T-helper 2 cell treated with Interferon-gamma antibody and Interleukin-4, amounts not matched to agents 5 μg/mL and 100 μg/mL, for 36 hours (primary cell): ENCODE results near the gene CDK1.

Source experiments
- DNase-seq: peaks from one replicate; pipeline ENCODE4 v3.0.0; 2021; ENCODE audit warnings: low spot score
- H3K27ac Mint-ChIP-seq: one replicate; pipeline ENCODE4 v1.8.0; 2021; ENCODE audit warnings: mild to moderate bottlenecking, mixed read lengths
- H3K27me3 Mint-ChIP-seq: one replicate; pipeline ENCODE4 v1.8.0; 2021; ENCODE audit warnings: low read depth, mixed read lengths
- H3K36me3 Mint-ChIP-seq: one replicate; pipeline ENCODE4 v1.8.0; 2021; ENCODE audit warnings: low read depth, mixed read lengths
- H3K4me1 Mint-ChIP-seq: one replicate; pipeline ENCODE4 v1.8.0; 2021; ENCODE audit warnings: low read depth, mixed read lengths
- H3K4me3 Mint-ChIP-seq: one replicate; pipeline ENCODE4 v1.8.0; 2022; ENCODE audit warnings: mild to moderate bottlenecking, moderate library complexity, mixed read lengths
- H3K9me3 Mint-ChIP-seq: one replicate; pipeline ENCODE4 v1.8.0; 2021; ENCODE audit warnings: mixed read lengths

The CDK1 gene

DNA sequence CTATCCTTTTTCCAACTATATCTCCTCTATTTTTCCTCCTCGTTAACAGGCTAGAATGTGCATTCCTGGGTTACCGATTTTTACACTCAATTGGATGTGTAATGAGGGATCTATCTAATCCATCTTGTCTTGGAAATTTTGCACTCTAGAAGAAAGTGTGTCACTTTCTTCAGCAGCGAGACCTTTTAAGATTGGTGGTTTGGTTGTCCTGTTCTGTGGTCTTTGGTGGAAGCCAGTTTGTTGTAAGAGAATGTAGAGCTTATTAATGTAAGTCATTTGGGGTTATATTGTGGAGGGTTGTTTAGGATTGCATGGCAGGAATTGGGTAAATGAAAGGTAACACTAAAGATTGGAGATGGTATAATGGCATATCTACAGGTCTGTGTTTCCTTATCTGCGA, 16.7 kb downstream of the CDK1 start:
- Mint-ChIP-seq H3K36me3 (peaks cover 79% of the 10 kb centered on the region), H3K4me1 (peaks cover 26% of the 10 kb centered on the region), H3K9me3 (no peaks in the 10 kb centered on the region)

DNA sequence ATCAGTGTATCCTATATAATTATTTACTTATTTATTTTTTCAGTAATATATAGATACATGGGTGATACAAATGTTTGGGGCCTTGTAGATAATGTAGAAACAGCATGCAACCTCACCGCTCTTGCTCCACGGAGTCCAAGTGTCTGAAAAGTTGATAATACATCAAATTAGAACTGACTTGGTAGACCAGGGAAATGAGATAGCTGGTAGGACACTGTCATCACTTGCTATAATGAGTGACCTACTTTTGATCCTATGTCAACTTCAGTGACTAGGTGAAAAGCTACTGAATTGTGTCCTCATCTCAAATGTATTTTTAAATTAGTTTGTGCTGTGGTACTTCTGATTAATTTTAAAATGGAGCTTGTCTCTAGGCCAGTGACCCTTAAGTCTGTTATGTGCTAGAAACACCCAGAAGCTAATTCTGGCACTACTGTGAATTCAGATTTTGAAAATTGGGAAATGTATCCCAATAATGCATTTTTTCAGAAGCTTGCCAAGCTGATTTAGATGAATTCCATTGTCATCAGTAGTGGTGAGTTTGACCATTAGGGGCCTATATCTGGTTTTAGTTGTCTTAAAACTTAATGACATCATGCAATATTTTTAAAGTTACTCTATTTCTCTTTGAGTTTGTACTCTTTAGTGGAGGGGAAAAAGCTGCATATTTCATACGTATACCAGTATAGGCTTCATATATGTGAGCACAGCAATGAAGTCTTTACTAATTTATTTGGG, 17.4 kb downstream of the CDK1 start:
- peaks cover 20% of the 10 kb centered on the region for H3K4me1 Mint-ChIP-seq
- H3K4me3 Mint-ChIP-seq: no peak overlapping the region
- DNase-seq: no peak
- H3K9me3 Mint-ChIP-seq: no peaks in the 10 kb centered on the region
- H3K36me3 Mint-ChIP-seq: peaks cover 72% of the 10 kb centered on the region
- no peak overlapping the region for H3K27ac Mint-ChIP-seq
- no peaks in the 10 kb centered on the region for H3K27me3 Mint-ChIP-seq

More for the DNA sequence above, 16.7 kb downstream of the CDK1 start:
- Mint-ChIP-seq H3K27ac (no peak overlapping the region), H3K4me3 (no peak overlapping the region), H3K27me3 (no peaks in the 10 kb centered on the region)
- no peak for DNase-seq

- no peak overlapping the region for H3K4me3 Mint-ChIP-seq
- H3K27ac Mint-ChIP-seq: no peak overlapping the region
- H3K27me3 Mint-ChIP-seq: no peaks in the 10 kb centered on the region
- peaks cover 69% of the 10 kb centered on the region for H3K36me3 Mint-ChIP-seq
- H3K9me3 Mint-ChIP-seq: no peaks in the 10 kb centered on the region
- peaks cover 12% of the 10 kb centered on the region for H3K4me1 Mint-ChIP-seq
- DNase-seq: no peak
Measured at GRCh38 chr10:60796481-60796880, 18.2 kb downstream of the CDK1 start.

GRCh38 chr10:60797200-60797599, 18.9 kb downstream of the CDK1 start:
- Mint-ChIP-seq H3K9me3 (no peaks in the 10 kb centered on the region), H3K4me1 (peaks cover 9% of the 10 kb centered on the region), H3K27me3 (no peaks in the 10 kb centered on the region), H3K36me3 (peaks cover 63% of the 10 kb centered on the region), H3K4me3 (no peak overlapping the region), H3K27ac (no peak overlapping the region)
- DNase-seq: no peak

DNA sequence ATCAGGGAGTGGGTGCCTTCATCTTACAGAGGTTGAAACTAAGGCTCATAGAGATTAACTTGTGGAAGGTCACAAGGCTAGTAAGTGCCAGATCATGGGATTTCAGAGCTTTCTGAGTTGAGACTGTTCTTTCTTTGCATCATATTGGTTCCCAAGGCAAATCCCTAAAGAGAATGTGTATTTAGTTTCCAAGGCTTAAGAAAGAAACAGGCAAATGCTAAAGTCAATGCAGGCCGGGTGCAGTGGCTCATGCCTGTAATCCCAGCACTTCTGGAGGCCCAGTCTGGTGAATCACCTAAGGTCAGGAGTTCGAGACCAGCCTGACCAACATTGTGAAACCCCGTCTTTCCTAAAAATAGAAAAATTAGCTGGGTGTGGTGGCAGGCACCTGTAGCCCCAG, 19.8 kb downstream of the CDK1 start:
- DNase-seq: no peak
- Mint-ChIP-seq H3K4me3 (no peak overlapping the region), H3K4me1 (peaks cover 8% of the 10 kb centered on the region), H3K27me3 (no peaks in the 10 kb centered on the region), H3K27ac (no peak overlapping the region), H3K9me3 (no peaks in the 10 kb centered on the region), H3K36me3 (peaks cover 55% of the 10 kb centered on the region)

- Mint-ChIP-seq H3K4me1 (peaks cover 6% of the 10 kb centered on the region), H3K27me3 (no peaks in the 10 kb centered on the region), H3K4me3 (no peak overlapping the region)
Measured at GRCh38 chr10:60798870-60799269, 20.6 kb downstream of the CDK1 start.

GRCh38 chr10:60799971-60800650, 21.8 kb downstream of the CDK1 start:
- H3K4me1 Mint-ChIP-seq: peaks cover 4% of the 10 kb centered on the region
- peaks cover 47% of the 10 kb centered on the region for H3K36me3 Mint-ChIP-seq
- no peak overlapping the region for H3K27ac Mint-ChIP-seq
- no peak overlapping the region for H3K4me3 Mint-ChIP-seq
- no peaks in the 10 kb centered on the region for H3K27me3 Mint-ChIP-seq
- no peak for DNase-seq
- no peaks in the 10 kb centered on the region for H3K9me3 Mint-ChIP-seq

More at GRCh38 chr10:60798870-60799269, 20.6 kb downstream of the CDK1 start:
- Mint-ChIP-seq H3K27ac (no peak overlapping the region), H3K9me3 (no peaks in the 10 kb centered on the region), H3K36me3 (peaks cover 53% of the 10 kb centered on the region)
- DNase-seq: no peak

DNA sequence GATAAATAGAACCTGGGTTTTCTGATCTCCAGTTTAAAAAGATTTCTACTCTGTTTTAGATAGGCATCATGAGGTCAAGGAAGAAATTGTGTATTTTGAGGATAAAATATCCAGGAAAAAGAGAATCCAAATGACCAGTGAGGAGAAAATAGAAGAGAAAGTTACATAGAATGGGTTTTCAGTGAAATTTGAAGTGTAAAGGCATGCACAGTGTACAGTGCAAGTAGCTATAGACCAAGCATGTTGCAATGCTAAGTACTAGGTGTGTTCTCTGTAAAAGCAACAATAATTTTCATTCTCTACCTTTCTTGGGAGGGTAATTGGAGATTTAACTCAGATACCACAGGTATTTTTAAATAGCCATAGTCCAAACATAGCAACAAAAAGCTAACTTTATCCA, 22.6 kb downstream of the CDK1 start:
- Mint-ChIP-seq H3K4me1 (peaks cover 4% of the 10 kb centered on the region), H3K27ac (no peak overlapping the region), H3K9me3 (no peaks in the 10 kb centered on the region), H3K36me3 (peaks cover 42% of the 10 kb centered on the region), H3K27me3 (no peaks in the 10 kb centered on the region), H3K4me3 (no peak overlapping the region)
- no peak for DNase-seq

- Mint-ChIP-seq H3K27ac (no peak overlapping the region), H3K4me3 (no peak overlapping the region), H3K27me3 (no peaks in the 10 kb centered on the region), H3K9me3 (no peaks in the 10 kb centered on the region), H3K36me3 (peaks cover 38% of the 10 kb centered on the region), H3K4me1 (peaks cover 2% of the 10 kb centered on the region)
- no peak for DNase-seq
Measured at GRCh38 chr10:60801522-60801921, 23.2 kb downstream of the CDK1 start.

- H3K9me3 Mint-ChIP-seq: no peaks in the 10 kb centered on the region
- H3K36me3 Mint-ChIP-seq: peaks cover 21% of the 10 kb centered on the region
- no peak overlapping the region for H3K4me3 Mint-ChIP-seq
- no peak for DNase-seq
- H3K27ac Mint-ChIP-seq: no peak overlapping the region
- peaks cover 2% of the 10 kb centered on the region for H3K4me1 Mint-ChIP-seq
- no peaks in the 10 kb centered on the region for H3K27me3 Mint-ChIP-seq
Measured at GRCh38 chr10:60803433-60803832, 25.2 kb downstream of the CDK1 start.

- Mint-ChIP-seq H3K9me3 (no peaks in the 10 kb centered on the region), H3K27ac (no peak overlapping the region), H3K4me3 (no peak overlapping the region), H3K27me3 (no peaks in the 10 kb centered on the region), H3K4me1 (peaks cover 2% of the 10 kb centered on the region), H3K36me3 (peaks cover 17% of the 10 kb centered on the region)
- no peak for DNase-seq
Measured at GRCh38 chr10:60803865-60804264, 25.6 kb downstream of the CDK1 start.

- H3K36me3 Mint-ChIP-seq: peaks cover 11% of the 10 kb centered on the region
- H3K4me1 Mint-ChIP-seq: peaks cover 2% of the 10 kb centered on the region
- H3K9me3 Mint-ChIP-seq: no peaks in the 10 kb centered on the region
- H3K27me3 Mint-ChIP-seq: no peaks in the 10 kb centered on the region
- H3K4me3 Mint-ChIP-seq: no peak overlapping the region
- no peak for DNase-seq
- H3K27ac Mint-ChIP-seq: no peak overlapping the region
Measured at GRCh38 chr10:60806921-60807320, 28.6 kb downstream of the CDK1 start.

DNA sequence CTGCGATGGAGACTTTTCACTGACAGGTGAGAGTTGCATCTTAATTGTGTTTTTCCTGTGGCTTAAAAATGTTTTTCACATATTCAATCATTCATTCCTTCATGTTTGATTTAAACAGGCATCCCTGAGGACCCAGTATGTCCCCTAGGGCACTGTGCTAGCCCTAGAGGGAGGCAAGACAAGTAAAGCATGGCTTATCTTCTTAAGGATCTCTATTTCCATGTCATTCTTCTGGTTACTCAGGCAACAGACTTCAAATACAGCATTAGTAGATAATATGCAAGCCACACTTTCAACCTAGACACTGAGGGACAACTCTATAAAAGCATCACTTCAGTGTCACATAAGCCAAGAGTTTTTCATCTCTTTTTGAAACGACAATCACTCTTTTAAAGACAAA, 29.2 kb downstream of the CDK1 start:
- H3K9me3 Mint-ChIP-seq: no peaks in the 10 kb centered on the region
- no peak overlapping the region for H3K27ac Mint-ChIP-seq
- H3K4me1 Mint-ChIP-seq: peaks cover 2% of the 10 kb centered on the region
- peaks cover 11% of the 10 kb centered on the region for H3K36me3 Mint-ChIP-seq
- DNase-seq: no peak
- no peak overlapping the region for H3K4me3 Mint-ChIP-seq
- H3K27me3 Mint-ChIP-seq: no peaks in the 10 kb centered on the region

GRCh38 chr10:60808036-60808435, 29.8 kb downstream of the CDK1 start:
- no peak for DNase-seq
- Mint-ChIP-seq H3K27ac (no peak overlapping the region), H3K4me3 (no peak overlapping the region), H3K4me1 (peaks cover 1% of the 10 kb centered on the region), H3K27me3 (no peaks in the 10 kb centered on the region), H3K36me3 (peaks cover 11% of the 10 kb centered on the region), H3K9me3 (no peaks in the 10 kb centered on the region)
